Endothelial cell (in vitro differentiated cells): ENCODE measurements around the gene LCP1. TPM values are rescaled to one million over a fixed set of nuclear protein-coding genes. Genes with fewer than 3 reads are reported as not detected.

Experiments
- DNase-seq: peaks from one replicate; pipeline ENCODE4 v3.0.0; 2021; ENCODE audit warnings: low spot score
- H3K27ac Mint-ChIP-seq: one replicate; pipeline ENCODE4 v1.8.0; 2021; ENCODE audit warnings: mixed read lengths, inconsistent platforms; ENCODE audit not compliant: unreplicated experiment
- H3K27me3 Mint-ChIP-seq: one replicate; pipeline ENCODE4 v1.8.0; 2021; ENCODE audit warnings: mild to moderate bottlenecking, moderate library complexity, mixed read lengths, inconsistent platforms; ENCODE audit not compliant: unreplicated experiment
- H3K36me3 Mint-ChIP-seq: one replicate; pipeline ENCODE4 v1.8.0; 2021; ENCODE audit warnings: mild to moderate bottlenecking, low read depth, mixed read lengths, inconsistent platforms; ENCODE audit not compliant: unreplicated experiment
- H3K4me1 Mint-ChIP-seq: one replicate; pipeline ENCODE4 v1.8.0; 2021; ENCODE audit warnings: mild to moderate bottlenecking, mixed read lengths, inconsistent platforms; ENCODE audit not compliant: unreplicated experiment
- H3K4me3 Mint-ChIP-seq: one replicate; pipeline ENCODE4 v1.8.0; 2021; ENCODE audit warnings: mild to moderate bottlenecking, mixed read lengths, inconsistent platforms; ENCODE audit not compliant: unreplicated experiment
- H3K9me3 Mint-ChIP-seq: one replicate; pipeline ENCODE4 v1.8.0; 2021; ENCODE audit warnings: mixed read lengths, inconsistent platforms; ENCODE audit not compliant: unreplicated experiment
- total RNA-seq: library from RNA; stranded (reverse); fragmentation: NEBNext Ultra II Directional; extraction: Animal tissue kit (Norgen Biotek cat#: 25700); gene quantifications from one replicate; pipeline ENCODE4 v1.2.1, GENCODE V29; 2021; ENCODE audit not compliant: unreplicated experiment
- TF ChIP-seq, protein P1 (sequence below): fragments of 200-600 bp; sonication (generic); IDR thresholded peaks from one replicate; pipeline ENCODE4 v1.5.0; 2021; ENCODE audit warnings: antibody characterized with exemption; ENCODE audit not compliant: unreplicated experiment

LCP1 gene
- total RNA-seq, 1 donor from 2014 or later = 11.9 TPM

DNA sequence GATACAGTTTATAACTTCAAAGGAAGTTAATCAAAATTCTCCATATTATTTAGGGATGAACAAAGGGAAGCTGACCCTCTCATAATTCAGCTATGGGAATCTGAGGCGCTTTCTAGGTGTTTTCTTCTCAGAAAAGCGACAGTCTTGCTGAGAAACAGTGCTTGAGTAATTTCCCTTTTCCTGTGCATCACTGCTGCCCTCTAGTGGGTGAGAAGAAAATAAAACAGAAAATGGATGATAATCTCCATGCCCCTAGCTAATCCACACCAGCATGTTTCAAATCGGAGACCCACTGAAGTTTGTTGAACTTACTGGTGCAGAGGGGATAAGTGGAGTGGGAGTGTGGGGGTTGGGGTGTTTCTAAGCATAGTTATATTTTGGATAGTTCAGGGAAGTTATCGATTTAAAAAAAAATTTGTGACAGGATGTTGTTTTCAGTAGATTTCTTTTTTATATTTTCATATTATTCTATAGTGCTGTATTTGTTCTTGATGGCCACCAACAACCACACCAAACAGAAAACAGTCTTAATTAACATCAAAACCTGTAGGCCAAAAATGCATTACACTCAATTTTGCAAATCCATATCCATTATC is 21.4 kb downstream of the LCP1 start:
- TF ChIP-seq, protein P1, sequence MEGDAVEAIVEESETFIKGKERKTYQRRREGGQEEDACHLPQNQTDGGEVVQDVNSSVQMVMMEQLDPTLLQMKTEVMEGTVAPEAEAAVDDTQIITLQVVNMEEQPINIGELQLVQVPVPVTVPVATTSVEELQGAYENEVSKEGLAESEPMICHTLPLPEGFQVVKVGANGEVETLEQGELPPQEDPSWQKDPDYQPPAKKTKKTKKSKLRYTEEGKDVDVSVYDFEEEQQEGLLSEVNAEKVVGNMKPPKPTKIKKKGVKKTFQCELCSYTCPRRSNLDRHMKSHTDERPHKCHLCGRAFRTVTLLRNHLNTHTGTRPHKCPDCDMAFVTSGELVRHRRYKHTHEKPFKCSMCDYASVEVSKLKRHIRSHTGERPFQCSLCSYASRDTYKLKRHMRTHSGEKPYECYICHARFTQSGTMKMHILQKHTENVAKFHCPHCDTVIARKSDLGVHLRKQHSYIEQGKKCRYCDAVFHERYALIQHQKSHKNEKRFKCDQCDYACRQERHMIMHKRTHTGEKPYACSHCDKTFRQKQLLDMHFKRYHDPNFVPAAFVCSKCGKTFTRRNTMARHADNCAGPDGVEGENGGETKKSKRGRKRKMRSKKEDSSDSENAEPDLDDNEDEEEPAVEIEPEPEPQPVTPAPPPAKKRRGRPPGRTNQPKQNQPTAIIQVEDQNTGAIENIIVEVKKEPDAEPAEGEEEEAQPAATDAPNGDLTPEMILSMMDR = peak; percentile 93
- H3K27me3 Mint-ChIP-seq = no peaks in the 10 kb centered on the region
- no peak overlapping the region for H3K4me3 Mint-ChIP-seq
- peaks cover 7% of the 10 kb centered on the region for H3K4me1 Mint-ChIP-seq
- no peaks in the 10 kb centered on the region for H3K36me3 Mint-ChIP-seq
- no peak overlapping the region for H3K27ac Mint-ChIP-seq
- H3K9me3 Mint-ChIP-seq = no peaks in the 10 kb centered on the region
- DNase-seq = peak; percentile 31

GRCh38 chr13:46160065-46160464 is 21.9 kb downstream of the LCP1 start:
- Mint-ChIP-seq H3K27ac (peak overlapping the region; percentile 2), H3K9me3 (no peaks in the 10 kb centered on the region), H3K4me1 (peaks cover 7% of the 10 kb centered on the region), H3K27me3 (no peaks in the 10 kb centered on the region), H3K36me3 (no peaks in the 10 kb centered on the region), H3K4me3 (no peak overlapping the region)
- DNase-seq = no peak
- TF ChIP-seq, protein P1 = no peak

DNA sequence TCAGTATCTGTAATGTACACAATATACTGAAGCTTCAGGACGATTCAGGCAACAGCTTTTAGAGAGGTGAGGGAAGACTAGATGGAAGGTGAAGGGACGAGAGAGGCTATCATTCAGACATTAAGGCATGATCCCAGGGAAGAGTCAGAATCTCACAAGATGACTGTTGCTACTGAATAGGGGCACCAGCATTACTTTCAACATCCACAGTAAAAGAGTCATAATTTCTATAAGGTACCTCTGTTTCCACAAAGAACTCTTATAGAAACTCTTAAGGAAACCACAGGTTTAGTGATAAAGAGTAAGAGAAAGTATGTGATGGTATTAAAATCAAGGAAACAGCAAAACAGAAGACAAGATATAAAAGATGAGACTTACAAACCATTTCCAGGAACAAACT is 23.0 kb downstream of the LCP1 start:
- no peak overlapping the region for H3K27ac Mint-ChIP-seq
- DNase-seq = no peak
- peaks cover 7% of the 10 kb centered on the region for H3K4me1 Mint-ChIP-seq

DNA sequence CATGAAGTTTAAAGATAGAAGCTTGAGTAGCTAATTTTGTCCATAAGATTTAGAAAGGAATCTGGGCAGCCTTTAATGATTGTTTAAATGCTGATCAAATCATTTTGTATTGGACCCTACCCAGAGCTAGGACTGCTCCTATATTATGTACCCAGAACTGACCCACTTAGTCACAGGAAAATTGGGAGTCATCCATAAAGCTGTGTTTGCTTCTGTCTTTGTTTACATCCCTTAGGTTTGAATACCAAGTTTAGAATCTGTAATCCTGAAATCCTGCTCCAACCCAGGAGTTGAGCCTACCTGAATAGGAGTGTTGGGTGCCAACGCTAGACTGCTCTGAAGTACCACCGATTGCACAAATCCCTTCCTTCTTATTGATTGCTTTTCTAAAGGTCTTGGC is 23.8 kb downstream of the LCP1 start:
- Mint-ChIP-seq H3K27ac (no peak overlapping the region), H3K4me1 (peaks cover 7% of the 10 kb centered on the region), H3K36me3 (no peaks in the 10 kb centered on the region), H3K9me3 (no peaks in the 10 kb centered on the region), H3K27me3 (no peaks in the 10 kb centered on the region), H3K4me3 (no peak overlapping the region)
- TF ChIP-seq, protein P1 = no peak
- DNase-seq = no peak

More for the DNA sequence above, 23.0 kb downstream of the LCP1 start:
- H3K4me3 Mint-ChIP-seq = no peak overlapping the region
- H3K9me3 Mint-ChIP-seq = no peaks in the 10 kb centered on the region
- TF ChIP-seq, protein P1 = no peak
- H3K27me3 Mint-ChIP-seq = no peaks in the 10 kb centered on the region
- no peaks in the 10 kb centered on the region for H3K36me3 Mint-ChIP-seq

DNA sequence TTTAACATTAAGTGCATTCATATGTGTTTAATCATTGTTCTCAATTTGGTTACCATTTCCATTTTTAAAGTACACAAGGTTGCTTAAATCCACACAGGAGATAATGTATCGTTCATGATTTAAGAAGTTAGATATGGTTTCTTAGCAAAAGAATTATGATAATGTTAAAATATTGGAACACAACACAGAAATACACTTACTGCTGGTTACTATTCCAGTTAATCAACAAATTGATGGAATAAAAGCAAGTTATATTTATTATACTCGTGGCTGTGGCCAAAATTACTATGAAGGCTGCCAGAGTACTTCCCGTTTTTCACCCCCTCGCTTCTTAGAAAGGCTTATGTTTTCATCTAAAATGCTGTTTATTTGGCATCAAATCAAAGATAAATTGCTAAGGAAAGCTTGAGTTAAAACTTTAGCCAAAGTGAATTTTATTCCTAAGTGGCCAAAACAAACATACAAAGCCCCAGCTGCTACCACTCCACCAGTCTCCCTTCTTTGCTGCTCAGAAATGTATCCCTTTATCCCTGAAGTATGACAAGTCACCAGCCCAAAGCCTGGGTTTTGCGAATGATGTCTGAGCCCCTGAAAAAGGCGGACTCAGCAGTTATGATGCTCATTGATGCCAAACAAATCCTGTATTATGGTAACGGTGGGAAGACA is 27.7 kb downstream of the LCP1 start:
- DNase-seq = no peak
- no peaks in the 10 kb centered on the region for H3K9me3 Mint-ChIP-seq
- H3K4me3 Mint-ChIP-seq = no peak overlapping the region
- no peaks in the 10 kb centered on the region for H3K4me1 Mint-ChIP-seq
- H3K27me3 Mint-ChIP-seq = peaks cover 1% of the 10 kb centered on the region
- no peak overlapping the region for H3K27ac Mint-ChIP-seq
- TF ChIP-seq, protein P1 = no peak
- H3K36me3 Mint-ChIP-seq = no peaks in the 10 kb centered on the region
